H1 (cell line): ENCODE results near the gene CSRNP3. TPM values are rescaled to one million over a fixed set of nuclear protein-coding genes. Genes with fewer than 3 reads are reported as not detected.

ENCODE experiments used
- RXRA ChIP-seq: IDR thresholded peaks from 2 replicates; pipeline ENCODE4 v1.6.1; 2011; ENCODE audit warnings: low read depth, mild to moderate bottlenecking, low read length, moderate library complexity; ENCODE audit not compliant: insufficient read depth
- polyA plus RNA-seq, 7 experiments: library from polyadenylated mRNA; depleted of rRNA in 3 of 7; stranded (reverse) in 5 of 7; unstranded in 2 of 7; fragments of >200 nt in 5 of 7; fragments of 200-250 nt in 2 of 7; gene quantifications; 1 replicate in 5 of 7; 2 replicates in 1 of 7; 4 replicates in 1 of 7; pipeline versions ENCODE4 v1.2.1 to v1.2.3, GENCODE V29; 2011 to 2013; ENCODE audit warnings: missing spikeins in 2 of 7, mixed read lengths in 2 of 7
- total RNA-seq: library from RNA; stranded (reverse); fragmentation: NEBNext Ultra II Directional; extraction: Animal tissue kit (Norgen Biotek cat#: 25700); gene quantifications from 2 replicates; pipeline ENCODE4 v1.2.1, GENCODE V29; 2021

Gene CSRNP3
- total and polyA plus RNA-seq, 2 of the 8 experiments (the other 6 are each of a cell fraction or from before 2014, with no cell fraction given) = 1.3 to 6.5 TPM

DNA sequence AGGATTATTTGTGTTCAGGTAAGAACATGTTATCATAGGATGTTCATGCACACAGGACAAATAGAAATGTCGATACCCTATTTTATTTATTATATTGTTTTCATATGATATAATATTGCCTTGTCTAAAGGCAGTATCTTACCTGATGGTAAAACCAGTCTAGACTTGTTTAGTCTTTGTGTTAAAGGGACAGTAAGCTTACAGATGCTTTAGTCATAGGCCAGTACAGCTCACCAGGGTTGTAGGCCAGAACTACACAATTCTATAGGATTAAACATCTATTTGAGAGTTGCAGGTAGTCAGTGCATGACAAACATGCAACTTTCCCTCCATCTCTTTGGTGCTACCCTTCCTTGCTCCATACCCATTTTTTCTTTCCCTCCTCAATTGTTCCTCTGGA lies 166.0 kb downstream of the CSRNP3 start (continued):
- no peak for TF ChIP-seq RXRA
